HG03378 (cell line): ENCODE measurements around the gene GRID2.
"Not testable (repeated sequence)": the region's sequence is repeated elsewhere in the genome, so short reads cannot be mapped to it uniquely, and the experiment has no call there.

Source experiments
- ATAC-seq: cut with Tn5 transposase; IDR thresholded peaks from one replicate; pipeline ENCODE4 v1.9.1; 2021; ENCODE audit warnings: mild to moderate bottlenecking, moderate library complexity; ENCODE audit not compliant: unreplicated experiment

The GRID2 gene

DNA sequence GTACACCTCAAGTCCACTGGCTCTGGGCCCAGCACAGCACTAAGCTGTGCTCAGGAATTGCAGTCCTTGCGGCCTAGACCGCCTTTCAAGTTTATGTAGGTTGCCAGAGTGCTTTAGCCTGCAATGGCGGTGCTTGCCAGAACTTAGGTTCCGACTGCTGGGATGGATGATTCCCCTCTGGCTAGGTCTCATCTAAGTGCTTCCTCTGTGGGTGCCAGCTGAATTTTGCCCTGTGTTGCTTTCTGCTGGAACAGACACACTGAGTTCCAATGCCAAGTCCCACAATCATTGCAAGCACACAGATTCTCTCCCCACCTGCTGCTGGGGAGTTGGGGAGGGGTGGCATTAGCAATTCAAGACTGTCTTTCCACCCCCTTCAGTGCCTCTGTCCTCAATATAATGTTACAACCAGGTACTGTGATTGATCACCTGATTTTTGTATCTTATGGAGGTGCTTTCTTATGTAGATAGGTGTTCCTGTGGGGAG is 129.5 kb downstream of the GRID2 start:
- ATAC-seq = no peak

DNA sequence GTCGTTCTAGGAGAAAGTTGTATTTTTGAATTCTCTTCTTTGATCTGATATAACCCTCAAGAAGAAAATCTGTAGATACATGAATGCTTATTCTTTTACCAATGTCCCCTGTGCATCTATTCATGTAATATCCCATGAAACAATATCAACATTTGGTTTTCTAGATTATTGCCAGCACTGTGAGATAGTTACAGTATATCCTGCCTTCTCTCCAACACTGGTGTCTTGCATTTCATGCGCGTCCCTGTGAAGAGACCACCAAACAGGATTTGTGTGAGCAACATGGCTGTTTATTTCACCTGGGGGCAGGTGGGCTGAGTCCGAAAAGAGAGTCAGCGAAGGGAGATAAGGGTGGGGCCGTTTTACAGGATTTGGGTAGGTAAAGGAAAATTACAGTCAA is 135.0 kb downstream of the GRID2 start:
- ATAC-seq = not testable (repeated sequence)

DNA sequence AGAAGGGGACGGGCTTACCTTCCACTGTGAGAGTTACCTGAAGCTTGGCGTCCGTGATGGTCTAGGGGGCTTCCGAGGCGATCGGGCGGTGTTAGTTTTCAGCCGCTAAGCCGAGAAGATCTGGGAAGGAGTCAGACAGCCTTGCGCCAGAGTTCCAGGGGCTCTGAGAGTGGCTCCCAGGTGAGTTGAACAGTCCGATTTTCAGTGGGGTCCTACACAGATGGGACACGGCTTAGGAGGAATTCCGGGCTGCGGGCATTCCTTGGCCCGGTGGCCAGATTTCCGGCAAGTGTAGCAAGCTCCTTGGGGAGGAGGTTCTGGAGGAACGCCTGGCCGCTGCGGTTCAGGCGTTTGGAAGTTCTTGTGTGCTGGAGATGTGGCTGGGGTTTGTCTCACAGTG is 138.4 kb downstream of the GRID2 start:
- not testable (repeated sequence) for ATAC-seq

DNA sequence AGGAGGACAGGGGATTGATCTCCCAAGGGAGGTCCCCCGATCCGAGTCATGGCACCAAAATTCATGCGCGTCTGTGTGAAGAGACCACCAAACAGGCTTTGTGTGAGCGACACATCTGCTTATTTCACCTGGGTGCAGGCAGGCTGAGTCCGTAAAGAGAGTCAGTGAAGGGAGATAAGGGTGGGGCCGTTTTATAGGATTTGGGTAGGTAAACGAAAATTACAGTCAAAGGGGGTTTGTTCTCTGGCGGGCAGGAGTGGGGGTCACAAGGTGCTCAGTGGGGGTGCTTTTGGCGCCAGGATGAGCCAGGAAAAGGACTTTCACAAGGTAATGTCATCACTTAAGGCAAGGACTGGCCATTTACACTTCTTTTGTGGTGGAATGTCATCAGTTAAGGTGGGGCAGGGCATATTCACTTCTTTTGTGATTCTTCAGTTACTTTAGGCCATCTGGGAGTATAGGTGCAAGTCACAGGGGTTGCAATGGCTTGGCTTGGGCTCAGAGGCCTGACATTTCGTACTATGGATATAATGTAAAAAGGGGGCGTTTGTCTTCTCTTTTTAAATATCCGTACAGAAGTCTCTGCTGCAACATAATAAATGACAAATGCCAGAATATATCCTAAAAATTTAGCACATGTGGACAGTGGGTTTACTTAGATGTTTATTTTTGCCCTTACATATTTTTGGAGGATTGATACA is 140.5 kb downstream of the GRID2 start:
- ATAC-seq = not testable (repeated sequence)

DNA sequence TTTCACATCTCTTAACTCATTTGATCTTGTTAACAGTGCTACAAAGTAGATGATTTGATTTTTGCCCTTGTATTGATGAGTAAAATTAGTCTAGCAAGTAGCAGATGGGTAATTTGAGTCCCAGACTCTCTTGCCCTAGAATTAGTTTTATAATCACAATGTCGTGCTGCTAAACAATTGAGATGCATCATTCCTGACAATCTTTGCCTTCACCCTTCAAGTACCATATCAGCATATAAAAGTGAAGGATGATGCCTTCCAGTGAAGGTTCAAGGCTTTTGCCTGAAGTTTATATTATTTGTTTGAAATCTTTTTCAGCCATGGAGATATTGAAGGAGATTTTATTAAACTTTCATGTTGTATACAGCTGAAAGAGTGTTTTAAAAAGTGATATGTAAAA is 141.4 kb downstream of the GRID2 start:
- ATAC-seq = no peak

DNA sequence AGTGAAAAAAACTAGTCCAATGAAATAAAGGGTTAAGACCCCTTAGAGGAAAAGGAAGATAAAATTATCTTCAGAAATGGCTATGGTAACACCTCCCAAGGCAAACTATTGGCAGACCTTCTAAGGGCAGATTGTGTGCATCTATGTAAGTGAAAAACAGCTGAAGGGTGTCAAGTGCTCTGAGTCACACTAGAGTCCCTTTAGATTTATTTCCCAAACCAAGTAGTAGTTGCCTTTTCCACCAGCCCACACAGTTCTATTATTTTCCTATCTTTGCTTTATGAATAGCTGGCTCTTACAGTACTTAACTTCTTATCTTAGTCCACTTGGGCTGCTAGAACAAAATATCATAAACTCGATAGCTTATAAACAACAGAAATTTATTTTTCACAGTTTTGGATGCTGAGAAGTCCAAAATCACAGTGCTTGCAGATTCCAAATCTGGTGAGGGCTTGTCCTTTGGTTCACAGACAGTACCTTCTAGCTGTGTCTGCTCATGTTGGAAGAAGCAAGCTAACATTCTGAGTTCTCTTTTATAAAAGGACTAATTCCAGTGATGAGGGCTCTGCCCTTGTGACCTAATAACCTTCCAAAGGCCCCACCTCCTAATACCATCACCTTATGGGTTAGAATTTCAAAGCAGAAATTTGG is 143.6 kb downstream of the GRID2 start:
- no peak for ATAC-seq

DNA sequence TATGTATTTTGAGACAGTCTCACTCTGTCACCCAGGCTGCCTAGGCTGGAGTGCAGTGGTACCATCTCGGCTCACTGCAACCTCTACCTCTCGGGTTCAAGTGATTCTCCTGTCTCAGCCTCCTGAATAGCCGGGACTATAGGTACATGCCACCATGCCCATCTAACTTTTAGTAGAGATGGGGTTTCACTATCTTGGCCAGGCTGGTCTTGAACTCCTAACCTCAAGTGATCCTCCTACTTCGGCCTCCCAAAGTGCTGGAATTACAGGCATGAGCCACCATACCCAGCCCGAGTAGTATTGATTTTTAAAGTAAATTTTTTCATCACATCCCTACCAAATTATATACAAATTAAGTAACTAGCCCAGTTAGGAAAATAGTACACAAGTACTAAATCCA is 144.4 kb downstream of the GRID2 start:
- ATAC-seq = not testable (repeated sequence)

DNA sequence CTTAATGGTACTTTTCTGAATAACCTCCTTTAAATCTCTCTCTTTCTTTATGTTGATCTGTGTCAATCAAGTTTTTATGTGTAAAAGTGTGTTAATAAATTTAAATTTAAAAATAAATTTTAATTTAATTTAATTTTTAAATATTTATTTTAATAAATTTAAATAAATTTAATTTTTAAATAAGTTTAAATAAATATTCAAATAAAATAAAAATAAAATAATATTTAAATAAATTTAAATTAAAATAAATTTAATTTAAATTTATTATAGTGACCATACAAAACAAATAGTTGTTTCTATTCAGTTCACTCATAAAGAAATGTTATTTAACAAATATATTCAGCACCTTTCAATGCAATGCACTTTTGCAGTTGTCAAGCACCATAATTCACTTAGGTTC is 146.9 kb downstream of the GRID2 start:
- ATAC-seq = no peak

DNA sequence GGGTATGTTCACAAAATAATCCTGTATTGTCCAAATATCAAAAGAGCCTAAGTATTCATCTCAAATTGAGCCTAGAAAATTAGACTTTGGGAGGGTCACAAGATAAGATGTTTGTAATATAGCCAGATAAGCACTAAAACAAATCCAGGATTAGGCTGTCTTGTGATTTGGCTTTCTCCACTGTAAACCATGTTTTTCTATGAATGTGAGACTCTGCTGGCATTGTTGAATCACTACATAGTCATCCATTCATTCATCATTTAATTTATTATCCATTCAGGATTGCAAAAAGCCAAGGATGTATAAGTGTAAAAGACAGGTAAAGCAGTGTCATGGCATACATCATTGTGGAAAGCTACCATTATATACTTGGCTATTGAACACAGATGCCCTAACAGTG is 148.0 kb downstream of the GRID2 start:
- ATAC-seq = no peak

DNA sequence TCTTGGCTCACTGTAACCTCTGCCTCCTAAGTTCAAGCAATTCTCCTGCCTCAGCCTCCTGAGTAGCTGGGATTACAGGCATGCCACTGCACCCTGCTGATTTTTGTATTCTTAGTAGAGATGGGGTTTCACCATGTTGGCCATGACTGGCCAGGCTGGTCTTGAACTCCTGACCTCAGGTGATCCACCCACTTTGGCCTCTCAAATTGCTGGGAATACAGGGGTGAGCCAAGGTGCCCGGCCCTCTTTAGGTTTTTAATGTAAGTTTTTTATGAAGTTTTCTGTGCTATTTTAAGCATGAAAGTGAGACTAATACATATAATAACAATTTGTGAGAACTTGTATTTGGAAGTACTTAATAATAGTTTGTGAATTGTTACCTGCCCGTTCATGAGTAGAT is 148.6 kb downstream of the GRID2 start:
- ATAC-seq = not testable (repeated sequence)

DNA sequence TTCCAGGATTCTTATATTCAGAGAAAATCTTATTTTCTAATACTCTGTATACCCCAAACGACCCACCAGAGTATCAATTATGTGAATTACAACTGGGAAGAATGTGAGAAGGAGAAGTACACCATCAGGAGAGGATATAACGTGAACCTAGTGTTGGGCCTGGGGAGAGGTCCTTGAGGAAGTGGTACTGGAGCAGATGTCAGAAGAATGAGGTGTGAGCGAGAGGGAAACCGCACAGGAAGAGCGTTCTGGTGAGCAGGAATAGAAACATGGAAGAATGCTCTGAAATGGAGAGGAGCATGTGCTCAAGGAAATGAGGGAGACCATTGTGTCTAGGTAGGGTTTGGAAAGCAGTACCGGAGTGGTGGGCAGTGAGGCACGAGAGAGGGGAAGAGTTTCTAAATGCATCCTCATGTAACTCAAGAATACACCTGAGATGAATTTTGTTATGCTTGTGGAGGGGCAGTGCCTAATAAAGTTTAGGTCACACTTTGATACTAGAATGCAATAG is 151.6 kb downstream of the GRID2 start:
- no peak for ATAC-seq

DNA sequence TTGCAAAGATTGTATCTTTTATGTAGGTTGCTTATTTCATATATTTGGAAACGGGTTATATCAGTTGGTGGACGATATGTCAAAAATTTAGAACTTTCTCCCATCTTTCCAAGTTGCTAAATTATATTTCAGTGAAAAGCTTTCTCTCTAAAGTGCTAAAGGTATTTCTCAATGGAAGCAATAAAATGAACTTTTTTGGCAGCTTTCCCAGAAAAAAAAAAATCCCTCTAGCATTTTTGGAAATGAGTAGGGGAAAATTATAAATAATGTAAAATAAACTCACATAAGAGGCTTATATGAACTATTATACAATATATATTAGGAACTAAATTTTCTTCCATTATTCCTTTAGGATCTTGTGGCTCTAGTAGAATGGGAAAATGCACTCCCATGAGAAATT is 152.2 kb downstream of the GRID2 start:
- ATAC-seq = no peak

DNA sequence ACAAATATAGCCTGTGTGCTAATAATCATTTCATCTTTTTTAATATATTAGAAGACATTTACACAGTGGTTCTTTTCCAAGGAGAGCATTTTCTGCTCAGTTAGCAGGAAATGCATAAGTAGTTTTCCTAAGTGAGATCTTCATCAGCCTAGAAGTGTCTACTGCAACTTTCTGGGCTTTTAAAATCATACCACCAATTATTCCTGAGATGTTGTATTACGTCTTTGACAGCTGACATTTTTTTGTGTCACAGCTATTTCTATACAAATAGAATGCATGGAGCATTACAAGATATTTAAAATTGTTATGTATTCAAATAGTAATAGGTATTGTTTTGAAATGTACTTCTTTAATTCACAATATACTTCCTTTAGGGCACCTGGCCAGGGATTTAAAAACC is 158.0 kb downstream of the GRID2 start:
- no peak for ATAC-seq

DNA sequence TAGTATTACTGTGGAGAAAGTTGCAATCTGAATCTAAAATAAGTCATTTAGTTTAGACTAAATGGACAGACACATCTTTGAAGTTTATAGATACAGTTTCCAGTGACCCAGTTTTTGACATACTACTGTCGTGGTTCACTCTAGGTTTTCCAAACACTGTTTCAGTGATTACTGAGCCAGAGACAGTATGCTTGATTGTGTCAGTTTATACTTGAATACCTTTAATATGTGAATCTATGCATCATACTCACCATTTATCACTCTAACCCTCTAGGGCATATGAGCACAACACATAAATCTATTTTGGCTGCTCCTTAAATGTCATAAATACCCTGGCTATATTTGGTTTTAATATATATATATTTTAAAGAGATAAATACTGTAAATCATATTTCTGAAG is 173.5 kb downstream of the GRID2 start:
- ATAC-seq = no peak

DNA sequence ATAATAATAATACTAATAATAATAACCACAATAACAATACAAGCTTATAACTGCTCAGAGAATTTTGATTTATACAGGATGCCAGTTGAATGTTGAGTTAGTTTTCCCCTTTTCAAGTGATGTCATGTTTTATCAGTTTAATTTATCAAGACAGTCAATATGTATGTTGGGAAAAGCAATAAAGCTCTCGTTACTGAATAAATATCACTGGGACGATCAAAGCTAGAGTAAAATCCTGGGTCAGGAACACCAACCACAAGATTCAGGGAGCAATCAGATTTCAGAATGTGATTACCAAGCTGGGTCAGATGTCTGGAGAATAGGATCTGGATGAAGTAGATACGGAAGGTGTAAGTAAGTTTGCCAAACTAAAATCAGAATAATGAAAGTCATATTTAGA is 179.6 kb downstream of the GRID2 start:
- no peak for ATAC-seq

DNA sequence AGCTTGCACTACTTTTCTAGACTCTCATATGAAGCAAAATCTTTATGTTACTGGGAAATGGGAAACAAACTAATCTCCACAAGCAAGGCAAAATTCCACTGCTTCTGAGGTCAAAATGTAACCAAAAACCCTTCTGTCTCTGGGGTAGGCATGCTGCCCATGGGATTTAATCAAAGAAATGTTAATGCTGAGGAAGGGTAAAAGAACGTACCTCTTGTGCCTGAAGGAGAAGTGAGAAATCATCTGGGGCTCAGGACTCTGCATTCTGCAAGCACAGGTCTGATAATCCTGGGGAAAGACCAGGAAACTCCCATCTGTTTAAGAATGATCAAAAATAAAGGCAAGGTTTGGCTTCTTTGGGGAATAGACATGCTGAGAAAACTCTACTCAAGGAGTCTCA is 184.7 kb downstream of the GRID2 start:
- no peak for ATAC-seq

DNA sequence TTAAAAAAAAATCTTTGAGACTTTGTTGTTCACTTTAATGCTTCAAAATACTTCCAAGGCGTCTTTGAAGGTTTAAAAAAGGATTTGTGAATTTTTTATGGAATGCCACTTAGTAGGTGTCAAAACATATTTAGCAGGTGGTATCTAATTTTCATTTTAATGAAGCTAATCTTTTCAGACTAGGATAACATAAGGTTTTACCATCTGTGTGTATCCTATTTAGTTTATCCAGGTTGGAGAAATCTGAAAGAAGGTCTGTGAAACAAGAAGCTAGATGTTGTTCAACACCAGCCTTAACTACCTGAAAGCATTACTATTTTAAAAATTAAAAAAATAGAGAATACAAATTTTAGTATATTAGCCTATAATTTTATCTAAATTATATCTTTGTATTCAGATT is 193.4 kb downstream of the GRID2 start:
- ATAC-seq = no peak

DNA sequence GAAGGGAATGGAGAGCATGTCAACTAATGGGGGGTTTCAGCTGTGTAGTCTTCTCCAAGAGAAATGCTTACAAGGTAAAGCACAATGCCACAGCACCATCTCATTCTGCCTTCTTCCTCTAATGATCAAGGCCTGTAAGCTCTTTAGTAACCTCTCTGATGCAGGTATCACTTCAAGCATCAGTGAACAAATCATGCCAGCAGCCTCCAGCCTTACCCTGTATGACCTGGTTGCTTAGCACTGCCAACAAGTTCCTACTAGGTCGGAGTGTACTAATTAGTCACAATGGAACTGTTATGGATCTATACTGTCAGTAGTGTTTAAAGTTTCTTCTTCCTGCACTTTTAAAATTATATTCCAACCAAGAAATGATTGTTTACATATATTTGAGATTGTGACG is 197.7 kb downstream of the GRID2 start:
- no peak for ATAC-seq

DNA sequence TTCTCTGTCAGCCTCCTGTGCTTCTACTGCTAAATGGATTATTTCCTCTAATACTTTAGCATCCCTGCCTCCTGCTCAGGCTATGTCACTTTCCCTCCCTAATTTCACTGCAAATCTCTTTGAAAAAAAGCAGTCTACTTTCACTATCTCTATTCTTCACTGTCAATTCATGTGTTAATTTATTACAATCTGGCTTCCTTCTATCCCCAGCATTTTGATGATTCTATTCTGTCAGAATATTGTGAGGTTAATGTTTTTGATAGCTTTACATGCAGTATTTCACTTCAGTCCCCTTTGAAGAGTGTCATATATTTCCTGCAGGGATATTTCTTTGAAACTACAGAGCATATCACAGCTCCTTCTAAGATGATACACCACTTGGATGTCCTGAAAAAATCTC is 203.2 kb downstream of the GRID2 start:
- no peak for ATAC-seq

DNA sequence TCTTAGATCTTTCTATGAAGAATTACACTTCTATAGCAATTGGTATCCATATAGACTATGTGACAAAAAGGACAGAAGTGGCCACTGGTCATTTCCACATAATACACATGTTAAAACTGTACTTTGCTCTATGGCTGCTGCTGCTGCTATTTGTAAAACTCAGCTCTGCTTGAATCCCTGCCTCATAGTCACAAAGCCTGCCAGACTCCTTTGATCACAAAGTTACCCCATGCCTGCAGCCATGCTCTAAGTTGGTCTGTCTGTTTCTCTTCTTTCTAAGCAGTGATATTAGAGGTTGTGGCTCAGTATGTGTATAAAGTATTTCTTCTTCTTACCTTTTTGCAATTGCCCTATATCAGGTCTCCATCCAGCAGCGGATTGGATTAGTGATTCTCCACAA is 210.9 kb downstream of the GRID2 start:
- no peak for ATAC-seq

DNA sequence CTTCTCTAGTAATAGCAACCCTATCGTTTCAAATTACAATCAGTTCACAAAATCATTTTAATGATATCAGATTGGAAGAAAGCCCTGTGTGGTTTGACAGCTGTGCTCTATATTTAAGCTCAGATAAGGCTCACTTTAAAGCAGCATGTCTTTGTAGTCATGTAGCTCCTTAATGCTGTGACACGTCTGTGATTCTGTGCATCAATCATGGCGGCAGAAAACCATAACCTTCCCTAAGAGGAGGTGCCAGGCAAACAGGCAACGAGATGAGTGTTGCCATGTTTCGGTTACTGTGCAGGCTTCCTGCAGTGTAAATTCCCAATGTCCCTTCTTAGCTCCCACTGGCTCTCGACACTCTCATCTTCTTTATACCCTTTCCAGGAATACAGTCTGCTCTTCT is 212.7 kb downstream of the GRID2 start:
- no peak for ATAC-seq

DNA sequence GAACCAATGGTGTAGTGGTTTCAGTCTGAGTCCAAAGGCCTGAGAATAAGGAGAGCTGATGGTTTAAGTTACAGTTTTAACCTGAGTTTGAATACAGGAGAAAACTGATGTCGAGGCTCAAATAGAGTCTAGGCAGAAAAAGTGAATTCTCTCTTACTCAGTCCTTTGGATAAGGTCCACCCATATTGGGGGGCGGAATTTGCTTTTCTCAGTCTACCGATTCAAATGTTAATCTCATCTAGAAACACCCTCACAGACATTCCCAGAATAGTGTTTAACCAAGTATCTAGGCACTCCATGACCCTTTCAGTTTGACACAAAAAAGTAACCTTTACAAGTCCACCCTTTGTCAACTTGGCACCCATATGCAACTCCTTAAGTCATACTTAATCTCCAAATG is 216.0 kb downstream of the GRID2 start:
- ATAC-seq = no peak

DNA sequence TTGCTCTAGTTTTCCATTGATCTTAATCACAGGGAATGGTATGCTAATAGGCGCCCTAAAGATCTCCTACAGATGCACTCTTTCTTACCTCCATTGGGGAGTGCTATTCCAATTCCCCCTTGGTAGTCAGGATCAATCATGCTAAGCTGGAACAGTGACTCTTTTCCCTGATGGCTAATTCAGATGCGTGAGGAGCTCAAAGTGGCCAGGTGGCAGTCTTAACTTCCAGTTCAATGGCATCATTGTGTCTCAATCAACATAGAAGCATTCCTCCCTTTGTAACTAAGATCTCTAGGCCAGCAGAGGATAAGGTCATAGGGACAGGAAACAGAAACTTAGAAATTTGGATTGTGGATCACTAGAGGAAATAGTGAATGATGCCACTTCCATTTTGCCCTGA is 216.8 kb downstream of the GRID2 start:
- no peak for ATAC-seq
